IMR-90 (cell line): ENCODE data around the gene CRLF2.

Experiments used
- BHLHE40 ChIP-seq: fragments of 150-350 bp; IDR thresholded peaks from 2 replicates; pipeline ENCODE4 v1.6.1; 2016; ENCODE audit warnings: mild to moderate bottlenecking, low read depth, low read length
- CEBPB ChIP-seq: IDR thresholded peaks from 2 replicates; pipeline ENCODE4 v1.6.1; 2012; ENCODE audit warnings: low read depth, low read length, improper control_type of control experiment
- CTCF ChIP-seq: conservative IDR thresholded peaks from 2 replicates; pipeline ENCODE4 v1.5.1; 2012; ENCODE audit warnings: mild to moderate bottlenecking, low read depth, low read length, improper control_type of control experiment
- ELK1 ChIP-seq: fragments of 150-350 bp; IDR thresholded peaks from 2 replicates; pipeline ENCODE4 v1.6.1; 2016; ENCODE audit warnings: low read depth, mild to moderate bottlenecking, low read length, moderate library complexity, borderline replicate concordance
- FOS ChIP-seq: fragments of 150-350 bp; IDR thresholded peaks from 2 replicates; pipeline ENCODE4 v1.6.1; 2016; ENCODE audit warnings: low read depth, low read length
- MAZ ChIP-seq: IDR thresholded peaks from 2 replicates; pipeline ENCODE4 v1.6.1; 2012; ENCODE audit warnings: low read depth, mild to moderate bottlenecking, low read length, improper control_type of control experiment, moderate library complexity, borderline replicate concordance
- MXI1 ChIP-seq: IDR thresholded peaks from 2 replicates; pipeline ENCODE4 v1.6.1; 2012; ENCODE audit warnings: low read depth, mild to moderate bottlenecking, low read length, moderate library complexity, borderline replicate concordance
- NFE2L2 ChIP-seq: fragments of 150-350 bp; IDR thresholded peaks from 2 replicates; pipeline ENCODE4 v1.6.1; 2016; ENCODE audit warnings: low read depth, mild to moderate bottlenecking, low read length
- POLR2A ChIP-seq: IDR thresholded peaks from 2 replicates; pipeline ENCODE4 v1.6.1; 2012; ENCODE audit warnings: mild to moderate bottlenecking, low read depth, low read length
- RAD21 ChIP-seq: IDR thresholded peaks from 2 replicates; pipeline ENCODE4 v1.6.1; 2012; ENCODE audit warnings: low read length, improper control_type of control experiment
- RCOR1 ChIP-seq: IDR thresholded peaks from 2 replicates; pipeline ENCODE4 v1.6.1; 2012; ENCODE audit warnings: mild to moderate bottlenecking, low read length, improper control_type of control experiment; ENCODE audit not compliant: insufficient replicate concordance
- RFX5 ChIP-seq: IDR thresholded peaks from 2 replicates; pipeline ENCODE4 v1.8.0; 2012; ENCODE audit warnings: low read depth, mild to moderate bottlenecking, low read length, moderate library complexity
- SMC3 ChIP-seq: fragments of 150-350 bp; IDR thresholded peaks from 2 replicates; pipeline ENCODE4 v1.6.1; 2016; ENCODE audit warnings: low read depth, mild to moderate bottlenecking, antibody characterized with exemption, low read length, moderate library complexity
- USF2 ChIP-seq: fragments of 150-350 bp; IDR thresholded peaks from 2 replicates; pipeline ENCODE4 v1.6.1; 2017; ENCODE audit warnings: mild to moderate bottlenecking, antibody characterized with exemption, low read length, low read depth

GRCh38 chrX:1163231-1163630 is 49.2 kb downstream of the CRLF2 start:
- TF ChIP-seq POLR2A (no peak), RAD21 (no peak), CTCF (no peak), NFE2L2 (no peak), USF2 (no peak), MXI1 (no peak), SMC3 (no peak), RFX5 (no peak), RCOR1 (no peak), MAZ (no peak), ELK1 (no peak), BHLHE40 (no peak), CEBPB (no peak), FOS (no peak)
